GM23338 (cell line): Measurements from ENCODE around the gene CCDC91. TPM values are rescaled to one million over a fixed set of nuclear protein-coding genes. Genes with fewer than 3 reads are reported as not detected.

ENCODE experiments used
- ATAC-seq: fragments of 200-7000 bp; cut with Tn5 transposase; 3 replicates; pipeline ENCODE4 v1.9.1; 2020
- DNase-seq: peaks from one replicate; pipeline ENCODE4 v3.0.0-alpha.2; 2015; ENCODE audit warnings: low spot score
- H2AFZ ChIP-seq: fragments of 200-600 bp; sonication (generic); 2 replicates; pipeline ENCODE4 v1.8.0; 2016; ENCODE audit warnings: antibody characterized with exemption, mild to moderate bottlenecking, moderate library complexity
- H3F3A ChIP-seq: fragments of 200-600 bp; sonication (generic); replicated peaks from 2 replicates; pipeline ENCODE4 v1.8.0; 2017; ENCODE audit warnings: antibody characterized with exemption, mixed run types, low read depth
- H3K27ac ChIP-seq: fragments of 200-600 bp; sonication (generic); 2 replicates; pipeline ENCODE4 v1.6.1; 2016; ENCODE audit warnings: low read depth
- H3K27me3 ChIP-seq: fragments of 200-600 bp; sonication (generic); 2 replicates; pipeline ENCODE4 v1.8.0; 2016; ENCODE audit warnings: mild to moderate bottlenecking, mixed run types, moderate library complexity; ENCODE audit not compliant: insufficient read depth
- H3K36me3 ChIP-seq: fragments of 200-600 bp; sonication (generic); 2 replicates; pipeline ENCODE4 v1.8.0; 2016; ENCODE audit warnings: mild to moderate bottlenecking; ENCODE audit not compliant: insufficient read depth
- H3K4me1 ChIP-seq: fragments of 200-600 bp; sonication (generic); 2 replicates; pipeline ENCODE4 v1.8.0; 2016; ENCODE audit warnings: mild to moderate bottlenecking, moderate library complexity; ENCODE audit not compliant: insufficient read depth
- H3K4me2 ChIP-seq: fragments of 200-600 bp; sonication (generic); 2 replicates; pipeline ENCODE4 v1.7.1; 2017; ENCODE audit warnings: mixed run types
- H3K4me3 ChIP-seq: fragments of 200-600 bp; sonication (generic); 2 replicates; pipeline ENCODE4 v1.6.1; 2016; ENCODE audit warnings: mixed run types
- H3K79me2 ChIP-seq: fragments of 200-600 bp; sonication (generic); replicated peaks from 2 replicates; pipeline ENCODE4 v1.8.0; 2017; ENCODE audit warnings: mild to moderate bottlenecking; ENCODE audit not compliant: insufficient read depth
- H3K9me2 ChIP-seq: fragments of 200-600 bp; sonication (generic); 2 replicates; pipeline ENCODE4 v1.8.0; 2017; ENCODE audit not compliant: insufficient read depth
- H4K20me1 ChIP-seq: fragments of 200-600 bp; sonication (generic); replicated peaks from 2 replicates; pipeline ENCODE4 v1.8.0; 2017; ENCODE audit warnings: mild to moderate bottlenecking; ENCODE audit not compliant: insufficient read depth
- H3K27ac Mint-ChIP-seq: 2 replicates; pipeline ENCODE4 v1.8.0; 2020; ENCODE audit warnings: inconsistent platforms, mild to moderate bottlenecking, moderate library complexity, mixed read lengths
- H3K27me3 Mint-ChIP-seq: 3 replicates; pipeline ENCODE4 v1.8.0; 2022; ENCODE audit warnings: low read depth, mild to moderate bottlenecking, moderate library complexity, mixed read lengths, inconsistent platforms; ENCODE audit not compliant: insufficient read depth, poor library complexity
- H3K36me3 Mint-ChIP-seq: 3 replicates; pipeline ENCODE4 v1.8.0; 2021; ENCODE audit warnings: low read depth, mild to moderate bottlenecking, inconsistent platforms, moderate library complexity, mixed read lengths
- H3K4me1 Mint-ChIP-seq: 3 replicates; pipeline ENCODE4 v1.8.0; 2020; ENCODE audit warnings: mild to moderate bottlenecking, inconsistent platforms, mixed read lengths
- H3K4me3 Mint-ChIP-seq: 3 replicates; pipeline ENCODE4 v1.8.0; 2021; ENCODE audit warnings: moderate library complexity, mild to moderate bottlenecking, inconsistent platforms, mixed read lengths
- H3K9me3 Mint-ChIP-seq: 3 replicates; pipeline ENCODE4 v1.8.0; 2020; ENCODE audit warnings: moderate library complexity, mild to moderate bottlenecking, inconsistent platforms, mixed read lengths
- CREB1 ChIP-seq: fragments of 250-450 bp; sonication (Bioruptor Pico); IDR thresholded peaks from 2 replicates; pipeline ENCODE4 v1.5.0; 2020; ENCODE audit warnings: low read depth, mild to moderate bottlenecking, moderate library complexity
- CTCF ChIP-seq, 2 experiments: fragments of 200-600 bp in 1 of 2; sonication (generic) in 1 of 2; conservative IDR thresholded peaks; 2 replicates each; pipeline versions ENCODE4 v1.5.1 to v1.6.1; 2016 to 2017; ENCODE audit warnings: antibody characterized with exemption in 2 of 2, low read depth in 2 of 2, mild to moderate bottlenecking in 2 of 2, moderate library complexity in 1 of 2
- ETS1 ChIP-seq: IDR thresholded peaks from 2 replicates; pipeline ENCODE4 v1.6.1; 2016; ENCODE audit warnings: antibody characterized with exemption
- EZH2 ChIP-seq: fragments of 200-600 bp; sonication (generic); IDR thresholded peaks from one replicate; pipeline ENCODE4 v1.8.0; 2017; ENCODE audit warnings: antibody characterized with exemption, mild to moderate bottlenecking, low read depth; ENCODE audit not compliant: unreplicated experiment
- EZH2phosphoT487 ChIP-seq: fragments of 200-600 bp; sonication (generic); IDR thresholded peaks from one replicate; pipeline ENCODE4 v1.8.1; 2018; ENCODE audit warnings: antibody characterized with exemption; ENCODE audit not compliant: unreplicated experiment
- JUNB ChIP-seq: IDR thresholded peaks from one replicate; pipeline ENCODE4 v1.6.1; 2016; ENCODE audit warnings: antibody characterized with exemption; ENCODE audit not compliant: unreplicated experiment
- NANOG ChIP-seq: IDR thresholded peaks from 2 replicates; pipeline ENCODE4 v1.6.1; 2016; ENCODE audit warnings: antibody characterized with exemption, borderline replicate concordance
- POLR2AphosphoS5 ChIP-seq: IDR thresholded peaks from 2 replicates; pipeline ENCODE4 v1.6.1; 2016; ENCODE audit warnings: antibody characterized with exemption, low read depth
- REST ChIP-seq: IDR thresholded peaks from one replicate; pipeline ENCODE4 v1.6.1; 2018; ENCODE audit warnings: antibody characterized with exemption; ENCODE audit not compliant: unreplicated experiment
- STAT1 ChIP-seq: IDR thresholded peaks from one replicate; pipeline ENCODE4 v1.6.1; 2016; ENCODE audit warnings: antibody characterized with exemption; ENCODE audit not compliant: unreplicated experiment
- ZNF114 ChIP-seq: fragments of 250-450 bp; sonication (Bioruptor Pico); IDR thresholded peaks from 2 replicates; pipeline ENCODE4 v1.5.0; 2020; ENCODE audit warnings: mild to moderate bottlenecking, moderate library complexity
- ZNF331 ChIP-seq: fragments of 250-450 bp; sonication (Bioruptor Pico); IDR thresholded peaks from 2 replicates; pipeline ENCODE4 v1.5.0; 2020; ENCODE audit warnings: low read depth, mild to moderate bottlenecking, moderate library complexity
- ZNF462 ChIP-seq: fragments of 250-450 bp; sonication (Bioruptor Pico); IDR thresholded peaks from 2 replicates; pipeline ENCODE4 v1.5.0; 2020; ENCODE audit warnings: mild to moderate bottlenecking, moderate library complexity
- polyA plus RNA-seq: library from polyadenylated mRNA; unstranded; fragments of >200 nt; fragmentation: Nextera tagmentation; extraction: Ambion mirVana; gene quantifications from 2 replicates; pipeline ENCODE4 v1.2.1, GENCODE V29; 2016
- total RNA-seq: library from RNA; depleted of rRNA; stranded (reverse); fragments of >200 nt; shearing (Covaris generic); gene quantifications from 2 replicates; pipeline ENCODE4 v1.2.3, GENCODE V29; 2014

CCDC91 gene
- total and polyA plus RNA-seq, 2 experiments from 2014 or later, result 24.7 to 48.7 TPM

GRCh38 chr12:28239918-28240317 lies 49.7 kb downstream of the CCDC91 start:
- Histone ChIP-seq H3K4me3 (no peak overlapping the region), H3K36me3 (no peaks in the 10 kb centered on the region), H3K9me2 (no peaks in the 10 kb centered on the region), H4K20me1 (no peaks in the 10 kb centered on the region), H3K27ac (no peak overlapping the region), H3K4me2 (no peak overlapping the region), H3K27me3 (no peaks in the 10 kb centered on the region), H3K79me2 (peaks cover 37% of the 10 kb centered on the region), H2AFZ (no peak overlapping the region), H3F3A (no peaks in the 10 kb centered on the region), H3K4me1 (no peaks in the 10 kb centered on the region)
- DNase-seq (no peak), ATAC-seq (no peak)
- Mint-ChIP-seq H3K9me3 (no peaks in the 10 kb centered on the region), H3K27ac (no peak overlapping the region), H3K4me1 (peaks cover 4% of the 10 kb centered on the region; the same call in 1 of the 3 replicates), H3K4me3 (no peak overlapping the region), H3K36me3 (no peaks in the 10 kb centered on the region), H3K27me3 (no peaks in the 10 kb centered on the region)
- TF ChIP-seq ZNF462 (CRISPR knock-in tag) (no peak), ZNF114 (no peak), ZNF331 (CRISPR knock-in tag) (no peak), EZH2phosphoT487 (no peak), NANOG (no peak), ETS1 (no peak), JUNB (no peak), REST (no peak), CREB1 (CRISPR knock-in tag) (no peak), EZH2 (no peak), CTCF (conservative IDR thresholded peaks at IDR 0.05; ENCODE audit: low read depth in 2 of 2) (no peak), POLR2AphosphoS5 (no peak), STAT1 (no peak)
